Endodermal cell (in vitro differentiated cells): ENCODE data around the gene TOM1L1. TPM values are rescaled to one million over a fixed set of nuclear protein-coding genes. Genes with fewer than 3 reads are reported as not detected.

Source experiments
- DNase-seq: peaks from one replicate; pipeline ENCODE4 v3.0.0-alpha.2; 2017
- H3K27ac ChIP-seq: 2 replicates; pipeline ENCODE4 v1.5.1; 2013; ENCODE audit warnings: mild to moderate bottlenecking, low read depth, low read length, moderate library complexity
- H3K27me3 ChIP-seq: 2 replicates; pipeline ENCODE4 v1.6.1; 2013; ENCODE audit warnings: mild to moderate bottlenecking, low read length, moderate library complexity; ENCODE audit not compliant: insufficient read depth, control insufficient read depth, poor library complexity, severe bottlenecking
- H3K36me3 ChIP-seq: 2 replicates; pipeline ENCODE4 v1.7.0; 2013; ENCODE audit warnings: mild to moderate bottlenecking, low read length, moderate library complexity; ENCODE audit not compliant: control insufficient read depth, insufficient read depth
- H3K4me1 ChIP-seq: one replicate; pipeline ENCODE4 v1.7.0; 2013; ENCODE audit warnings: low read length; ENCODE audit not compliant: control insufficient read depth, insufficient read depth
- H3K4me3 ChIP-seq: 2 replicates; pipeline ENCODE4 v1.5.1; 2013; ENCODE audit warnings: mild to moderate bottlenecking, low read length, moderate library complexity
- H3K9ac ChIP-seq: 2 replicates; pipeline ENCODE4 v1.6.1; 2013; ENCODE audit warnings: mild to moderate bottlenecking, low read length, moderate library complexity; ENCODE audit not compliant: poor library complexity, severe bottlenecking; ENCODE audit errors: extremely low read depth
- H3K9me3 ChIP-seq: 2 replicates; pipeline ENCODE4 v1.6.1; 2013; ENCODE audit warnings: mild to moderate bottlenecking, low read length, moderate library complexity; ENCODE audit not compliant: control insufficient read depth
- H3K27ac Mint-ChIP-seq: 2 replicates; pipeline ENCODE4 v1.8.0; 2020; ENCODE audit warnings: mixed read lengths
- H3K27me3 Mint-ChIP-seq: 2 replicates; pipeline ENCODE4 v1.8.0; 2021; ENCODE audit warnings: mild to moderate bottlenecking, mixed read lengths; ENCODE audit not compliant: insufficient read depth
- H3K36me3 Mint-ChIP-seq: 2 replicates; pipeline ENCODE4 v1.8.0; 2020; ENCODE audit warnings: low read depth, mixed read lengths
- H3K4me1 Mint-ChIP-seq: 2 replicates; pipeline ENCODE4 v1.8.0; 2020; ENCODE audit warnings: mixed read lengths
- H3K4me3 Mint-ChIP-seq: 2 replicates; pipeline ENCODE4 v1.8.0; 2020; ENCODE audit warnings: mild to moderate bottlenecking, moderate library complexity, mixed read lengths
- H3K9me3 Mint-ChIP-seq: 2 replicates; pipeline ENCODE4 v1.8.0; 2020; ENCODE audit warnings: mild to moderate bottlenecking, mixed read lengths
- CTCF ChIP-seq: fragments of 200-600 bp; sonication (generic); conservative IDR thresholded peaks from 2 replicates; pipeline ENCODE4 v1.5.0; 2021; ENCODE audit warnings: antibody characterized with exemption, mild to moderate bottlenecking
- WGBS, 2 experiments: methylation state at CpG; one replicate each; pipeline versions ENCODE4 v1.1.5 to v1.1.7; 2013; ENCODE audit warnings: missing lambda C conversion rate in 2 of 2, mixed read lengths in 1 of 2; ENCODE audit not compliant: insufficient coverage in 1 of 2, insufficient read length in 1 of 2; 5-methylcytosine and 5-hydroxymethylcytosine counted together
- total RNA-seq, 2 donors: library from RNA; stranded (reverse); fragmentation: NEBNext Ultra II Directional in 1 of 2; extraction: Animal tissue kit (Norgen Biotek cat#: 25700) in 1 of 2; gene quantifications; 2 replicates in 1 of 2; 3 replicates in 1 of 2; pipeline ENCODE4 v1.2.1, GENCODE V29; 2021

The TOM1L1 gene
- total RNA-seq, 2 donors from 2014 or later, result 54.9 to 55.6 TPM

GRCh38 chr17:54903375-54903774, 2.7 kb downstream of the TOM1L1 start:
- peaks cover 4% of the 10 kb centered on the region for H3K4me1 ChIP-seq
- H3K9ac ChIP-seq, result no peak overlapping the region
- no peak overlapping the region for H3K4me3 ChIP-seq
- Mint-ChIP-seq H3K27me3 (no peaks in the 10 kb centered on the region), H3K4me1 (peaks cover 24% of the 10 kb centered on the region), H3K9me3 (no peaks in the 10 kb centered on the region), H3K4me3 (no peak overlapping the region), H3K27ac (no peak overlapping the region), H3K36me3 (peaks cover 39% of the 10 kb centered on the region)
- no peak overlapping the region for H3K27ac ChIP-seq
- no peaks in the 10 kb centered on the region for H3K9me3 ChIP-seq
- WGBS, 2 experiments, result 85% methylated on average over 1 of the region's 1 CpG; no CpG with 5 or more reads in 1 of the 2 experiments
- peaks cover 42% of the 10 kb centered on the region for H3K36me3 ChIP-seq
- no peak for TF ChIP-seq CTCF
- no peaks in the 10 kb centered on the region for H3K27me3 ChIP-seq
- no peak for DNase-seq

GRCh38 chr17:54906683-54907082, 6.0 kb downstream of the TOM1L1 start:
- WGBS, 2 experiments, result 97 to 98% methylated on average over 4 to 7 of the region's 7 CpGs
- no peak overlapping the region for H3K27ac Mint-ChIP-seq

GRCh38 chr17:54907376-54907775, 6.7 kb downstream of the TOM1L1 start:
- H3K4me3 Mint-ChIP-seq, result no peak overlapping the region
- peaks cover 3% of the 10 kb centered on the region for H3K4me1 Mint-ChIP-seq
- peaks cover 62% of the 10 kb centered on the region for H3K36me3 Mint-ChIP-seq
- Histone ChIP-seq H3K36me3 (peaks cover 65% of the 10 kb centered on the region), H3K27me3 (no peaks in the 10 kb centered on the region), H3K4me3 (no peak overlapping the region), H3K9me3 (no peaks in the 10 kb centered on the region), H3K4me1 (no peaks in the 10 kb centered on the region), H3K9ac (no peak overlapping the region), H3K27ac (no peak overlapping the region)
- TF ChIP-seq CTCF, result no peak
- 96 to 100% methylated on average over 1 to 4 of the region's 5 CpGs for WGBS, 2 experiments
- no peaks in the 10 kb centered on the region for H3K27me3 Mint-ChIP-seq
- DNase-seq, result no peak
- no peaks in the 10 kb centered on the region for H3K9me3 Mint-ChIP-seq
- H3K27ac Mint-ChIP-seq, result no peak overlapping the region

More at GRCh38 chr17:54906683-54907082, 6.0 kb downstream of the TOM1L1 start:
- Mint-ChIP-seq H3K36me3 (peaks cover 55% of the 10 kb centered on the region), H3K4me3 (no peak overlapping the region), H3K9me3 (no peaks in the 10 kb centered on the region), H3K4me1 (peaks cover 8% of the 10 kb centered on the region), H3K27me3 (no peaks in the 10 kb centered on the region)
- Histone ChIP-seq H3K9me3 (no peaks in the 10 kb centered on the region), H3K4me1 (no peaks in the 10 kb centered on the region), H3K27me3 (no peaks in the 10 kb centered on the region), H3K9ac (no peak overlapping the region), H3K36me3 (peaks cover 58% of the 10 kb centered on the region), H3K27ac (no peak overlapping the region), H3K4me3 (no peak overlapping the region)
- no peak for DNase-seq
- no peak for TF ChIP-seq CTCF
